ENCODE results near the gene FARP1.

The FARP1 gene

DNA sequence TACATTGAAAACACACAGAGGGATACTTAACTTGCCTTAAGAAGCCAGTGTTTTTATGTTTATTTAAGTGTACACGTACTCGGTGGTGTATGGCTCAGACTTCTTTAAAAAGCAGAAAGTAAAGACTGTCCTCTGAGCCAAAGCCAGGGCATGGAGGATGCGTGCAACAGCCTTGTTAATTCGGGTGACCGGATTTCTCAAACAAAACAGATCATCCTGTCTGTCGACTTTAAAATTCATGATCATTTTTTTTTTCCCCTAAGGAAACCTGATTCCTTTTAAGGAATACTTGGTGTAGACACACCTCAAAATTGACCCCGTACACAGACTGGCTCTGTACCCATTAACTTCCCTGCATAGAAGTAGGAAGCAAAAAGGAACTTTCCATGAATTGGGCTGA is 158.8 kb downstream of the FARP1 start:
- no peak for TF ChIP-seq FOXP2 (optimal IDR thresholded peaks at IDR 0.05; ENCODE audit: borderline replicate concordance, extremely low read depth, extremely low read length, insufficient read depth)
- no peak for TF ChIP-seq TAF1 (IDR thresholded peaks at IDR 0.05; ENCODE audit: borderline replicate concordance, insufficient read depth, low read length)
- no peak for TF ChIP-seq SIN3A (IDR thresholded peaks at IDR 0.05; ENCODE audit: borderline replicate concordance, insufficient read depth, low read length)
- TF ChIP-seq POLR2AphosphoS5 (IDR thresholded peaks at IDR 0.05; ENCODE audit: low read depth, low read length): no peak
- TF ChIP-seq, protein P1, sequence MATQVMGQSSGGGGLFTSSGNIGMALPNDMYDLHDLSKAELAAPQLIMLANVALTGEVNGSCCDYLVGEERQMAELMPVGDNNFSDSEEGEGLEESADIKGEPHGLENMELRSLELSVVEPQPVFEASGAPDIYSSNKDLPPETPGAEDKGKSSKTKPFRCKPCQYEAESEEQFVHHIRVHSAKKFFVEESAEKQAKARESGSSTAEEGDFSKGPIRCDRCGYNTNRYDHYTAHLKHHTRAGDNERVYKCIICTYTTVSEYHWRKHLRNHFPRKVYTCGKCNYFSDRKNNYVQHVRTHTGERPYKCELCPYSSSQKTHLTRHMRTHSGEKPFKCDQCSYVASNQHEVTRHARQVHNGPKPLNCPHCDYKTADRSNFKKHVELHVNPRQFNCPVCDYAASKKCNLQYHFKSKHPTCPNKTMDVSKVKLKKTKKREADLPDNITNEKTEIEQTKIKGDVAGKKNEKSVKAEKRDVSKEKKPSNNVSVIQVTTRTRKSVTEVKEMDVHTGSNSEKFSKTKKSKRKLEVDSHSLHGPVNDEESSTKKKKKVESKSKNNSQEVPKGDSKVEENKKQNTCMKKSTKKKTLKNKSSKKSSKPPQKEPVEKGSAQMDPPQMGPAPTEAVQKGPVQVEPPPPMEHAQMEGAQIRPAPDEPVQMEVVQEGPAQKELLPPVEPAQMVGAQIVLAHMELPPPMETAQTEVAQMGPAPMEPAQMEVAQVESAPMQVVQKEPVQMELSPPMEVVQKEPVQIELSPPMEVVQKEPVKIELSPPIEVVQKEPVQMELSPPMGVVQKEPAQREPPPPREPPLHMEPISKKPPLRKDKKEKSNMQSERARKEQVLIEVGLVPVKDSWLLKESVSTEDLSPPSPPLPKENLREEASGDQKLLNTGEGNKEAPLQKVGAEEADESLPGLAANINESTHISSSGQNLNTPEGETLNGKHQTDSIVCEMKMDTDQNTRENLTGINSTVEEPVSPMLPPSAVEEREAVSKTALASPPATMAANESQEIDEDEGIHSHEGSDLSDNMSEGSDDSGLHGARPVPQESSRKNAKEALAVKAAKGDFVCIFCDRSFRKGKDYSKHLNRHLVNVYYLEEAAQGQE (IDR thresholded peaks at IDR 0.05; ENCODE audit: insufficient read depth in 1 of 2, low read depth in 2 of 2, low read length in 2 of 2): no peak

DNA sequence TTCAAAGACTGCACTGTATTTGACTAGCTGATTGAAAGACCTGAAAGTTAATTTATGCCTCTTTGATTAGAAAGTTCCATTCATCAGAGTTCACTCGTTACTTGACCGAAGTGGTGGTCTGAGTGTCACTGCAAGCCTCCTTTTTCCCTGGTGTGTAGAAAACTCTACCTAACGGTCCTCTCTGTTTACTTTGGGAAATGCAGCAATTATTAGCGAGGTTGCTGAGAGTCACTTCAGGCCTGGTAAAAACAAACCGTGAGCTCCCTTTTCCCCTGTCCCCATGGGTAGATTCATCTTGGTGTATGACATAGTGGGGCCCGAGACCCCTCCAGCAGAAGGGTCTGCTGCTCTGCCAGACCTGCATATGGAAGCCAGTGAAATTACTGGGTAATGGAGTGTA is 161.0 kb downstream of the FARP1 start:
- no peak for TF ChIP-seq POLR2AphosphoS5 (IDR thresholded peaks at IDR 0.05; ENCODE audit: low read depth, low read length)

DNA sequence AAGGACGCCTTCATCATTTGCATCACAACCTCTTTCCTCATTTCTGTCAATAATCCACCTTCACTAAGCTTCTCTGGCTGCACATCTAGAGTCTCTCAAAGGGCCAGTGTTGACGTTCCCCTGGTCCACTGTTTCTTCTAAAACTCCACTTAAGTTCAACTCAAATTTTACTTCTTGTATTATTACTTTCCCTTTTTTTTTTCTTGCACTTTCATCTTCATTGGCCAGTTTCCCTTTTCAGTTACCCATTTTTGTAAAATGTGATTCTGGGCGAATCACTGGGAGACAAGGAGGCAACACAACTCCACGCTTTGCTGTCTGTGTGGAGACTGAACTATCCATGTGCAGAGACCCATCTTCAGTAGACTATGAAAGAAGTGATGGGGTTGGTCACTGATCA is 162.8 kb downstream of the FARP1 start:
- TF ChIP-seq, protein P1 (IDR thresholded peaks at IDR 0.05; ENCODE audit: insufficient read depth in 1 of 2, low read depth in 2 of 2, low read length in 2 of 2): no peak
- TF ChIP-seq FOXP2 (optimal IDR thresholded peaks at IDR 0.05; ENCODE audit: borderline replicate concordance, extremely low read depth, extremely low read length, insufficient read depth) (no peak), TAF1 (IDR thresholded peaks at IDR 0.05; ENCODE audit: borderline replicate concordance, insufficient read depth, low read length) (no peak), POLR2AphosphoS5 (IDR thresholded peaks at IDR 0.05; ENCODE audit: low read depth, low read length) (no peak), SIN3A (IDR thresholded peaks at IDR 0.05; ENCODE audit: borderline replicate concordance, insufficient read depth, low read length) (no peak)

DNA sequence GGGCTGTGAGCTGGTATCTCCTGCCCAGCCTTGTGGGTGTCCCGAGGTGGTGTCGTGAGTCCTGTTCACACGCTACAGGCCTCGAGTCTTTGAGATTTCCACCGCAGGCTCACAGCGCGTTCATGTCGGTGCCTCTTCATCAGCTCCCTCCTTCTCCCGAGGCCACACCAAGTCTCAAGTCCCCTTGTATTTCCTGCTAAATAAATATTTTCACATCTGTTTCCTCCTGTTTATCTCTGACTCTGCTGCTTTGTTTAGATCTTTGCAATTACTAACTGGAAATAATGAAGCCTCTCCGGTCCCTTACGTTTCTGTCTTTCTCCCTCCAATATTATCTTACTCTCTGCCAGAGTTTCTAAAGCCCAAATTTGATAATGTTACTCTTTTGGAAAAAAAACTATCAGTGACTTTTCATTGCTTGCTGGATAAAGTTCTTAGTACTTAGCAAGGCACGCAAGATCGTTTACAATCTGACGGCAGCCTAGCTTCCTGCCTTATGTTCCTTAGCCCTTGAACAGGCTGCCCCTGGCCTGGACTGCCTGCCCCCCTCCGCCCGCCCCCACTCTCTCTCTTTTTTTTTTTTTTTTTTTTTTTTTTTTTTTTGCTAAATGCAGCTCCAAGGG is 164.7 kb downstream of the FARP1 start:
- TF ChIP-seq POLR2AphosphoS5 (IDR thresholded peaks at IDR 0.05; ENCODE audit: low read depth, low read length) (no peak), FOXP2 (optimal IDR thresholded peaks at IDR 0.05; ENCODE audit: borderline replicate concordance, extremely low read depth, extremely low read length, insufficient read depth) (no peak), SIN3A (IDR thresholded peaks at IDR 0.05; ENCODE audit: borderline replicate concordance, insufficient read depth, low read length) (no peak), TAF1 (IDR thresholded peaks at IDR 0.05; ENCODE audit: borderline replicate concordance, insufficient read depth, low read length) (no peak)
- TF ChIP-seq, protein P1 (IDR thresholded peaks at IDR 0.05; ENCODE audit: insufficient read depth in 1 of 2, low read depth in 2 of 2, low read length in 2 of 2): no peak

DNA sequence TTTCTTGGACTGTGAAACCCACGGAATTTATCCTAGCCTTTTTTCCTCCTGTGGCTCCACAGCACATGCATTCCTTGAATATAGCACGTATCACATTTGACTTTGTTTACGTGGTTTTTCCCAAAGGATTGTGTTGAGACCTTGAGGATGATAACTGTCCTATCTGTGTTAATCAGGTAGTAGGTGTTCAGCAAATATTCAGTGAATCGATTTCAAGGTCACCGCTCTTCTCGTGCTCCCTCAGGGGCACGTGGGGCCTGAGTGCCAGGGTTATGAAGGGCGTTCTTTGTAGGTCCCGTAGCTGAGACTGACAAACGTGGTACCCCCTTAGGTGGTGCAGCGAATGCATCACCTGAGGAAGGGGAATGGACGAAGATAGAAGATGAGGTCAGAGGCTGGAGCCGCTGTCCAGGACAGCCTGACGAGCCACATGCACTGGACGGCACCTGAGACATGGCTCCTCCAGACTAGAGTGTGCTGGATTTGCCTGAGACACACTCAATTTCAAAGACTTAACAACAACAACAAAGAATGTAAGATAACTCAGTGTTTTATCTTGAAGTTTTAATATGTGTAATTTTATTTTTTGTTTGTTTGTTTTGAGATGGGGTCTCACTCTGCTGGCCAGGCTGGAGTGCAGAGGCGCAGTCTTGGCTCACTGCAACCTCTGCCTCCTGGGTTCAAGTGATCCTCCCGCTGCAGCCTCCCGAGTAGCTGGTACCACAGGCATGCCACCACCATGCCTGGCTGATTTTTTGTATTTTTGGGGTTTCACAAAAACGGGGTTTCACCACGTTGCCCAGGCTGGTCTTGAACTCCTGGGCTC is 165.4 kb downstream of the FARP1 start:
- TF ChIP-seq POLR2AphosphoS5 (IDR thresholded peaks at IDR 0.05; ENCODE audit: low read depth, low read length): no peak
- no peak for TF ChIP-seq FOXP2 (optimal IDR thresholded peaks at IDR 0.05; ENCODE audit: borderline replicate concordance, extremely low read depth, extremely low read length, insufficient read depth)
- no peak for TF ChIP-seq SIN3A (IDR thresholded peaks at IDR 0.05; ENCODE audit: borderline replicate concordance, insufficient read depth, low read length)
- no peak for TF ChIP-seq TAF1 (IDR thresholded peaks at IDR 0.05; ENCODE audit: borderline replicate concordance, insufficient read depth, low read length)
- TF ChIP-seq, protein P1 (IDR thresholded peaks at IDR 0.05; ENCODE audit: insufficient read depth in 1 of 2, low read depth in 2 of 2, low read length in 2 of 2): no peak

All from PFSK-1 (cell line).